Colonic mucosa (tissue), 4 donors: ENCODE data around the gene TMEM97. TPM values are rescaled to one million over a fixed set of nuclear protein-coding genes. Genes with fewer than 3 reads are reported as not detected.

Experiments used
- DNase-seq: peaks from one replicate; pipeline ENCODE4 v3.0.0-alpha.2; 2020
- H3K27ac ChIP-seq: fragments of 200-600 bp; one replicate; pipeline ENCODE4 v1.8.0; 2021
- H3K27me3 ChIP-seq: fragments of 200-600 bp; one replicate; pipeline ENCODE4 v1.8.0; 2021
- H3K36me3 ChIP-seq: fragments of 200-600 bp; one replicate; pipeline ENCODE4 v1.8.0; 2021
- H3K4me1 ChIP-seq: fragments of 200-600 bp; one replicate; pipeline ENCODE4 v1.8.0; 2021; ENCODE audit warnings: mild to moderate bottlenecking
- H3K4me3 ChIP-seq: fragments of 200-600 bp; one replicate; pipeline ENCODE4 v1.8.0; 2021
- H3K9ac ChIP-seq, 2 donors: one replicate each; pipeline ENCODE4 v1.7.0; 2013; ENCODE audit warnings: control low read depth in 2 of 2, low read depth in 2 of 2, low read length in 2 of 2
- H3K9me3 ChIP-seq: fragments of 200-600 bp; one replicate; pipeline ENCODE4 v1.8.0; 2021
- CTCF ChIP-seq: fragments of 200-600 bp; IDR thresholded peaks from one replicate; pipeline ENCODE4 v1.8.0; 2022; ENCODE audit warnings: antibody characterized with exemption, mild to moderate bottlenecking
- intact Hi-C: fragments of 100-400 bp; cut with DNase I; formaldehyde crosslinking; loops from one replicate; pipeline ENCODE4 v1.14.1; 2022
- total RNA-seq, 2 donors: library from RNA; stranded (reverse); fragmentation: NEBNext Ultra II Directional in 1 of 2; extraction: Animal tissue kit (Norgen Biotek cat#: 25700) in 1 of 2; gene quantifications; one replicate each; pipeline ENCODE4 v1.2.1, GENCODE V29; 2021
- donor health status: healthy.
- donor health status: DM: no; HTN: no; CAD: no.
- donor health status: DM: no; HTN: no; CAD: no.

Gene TMEM97
- total RNA-seq, 2 donors from 2014 or later, result 37.2 to 38.5 TPM

DNA sequence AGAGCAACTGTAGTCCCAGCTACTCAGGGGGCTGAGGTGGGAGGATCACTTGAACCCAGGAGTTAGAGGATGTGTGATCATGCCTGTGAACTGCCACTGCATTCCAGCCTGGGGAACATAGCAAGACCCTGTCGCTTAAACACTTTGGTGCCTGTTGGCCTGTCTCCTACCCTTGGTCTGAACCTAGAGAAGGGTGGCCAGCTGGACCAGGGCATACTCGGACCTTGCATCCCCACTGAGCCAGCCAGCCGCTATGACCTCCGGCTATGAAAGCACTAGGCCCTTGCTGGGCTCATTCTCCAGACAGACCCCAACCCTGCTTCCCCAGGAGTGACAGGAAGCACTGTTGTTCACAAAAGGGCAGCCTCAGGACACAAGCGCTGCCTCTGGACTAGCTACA is 11.7 kb downstream of the TMEM97 start:
- H3K9ac ChIP-seq, result no peak overlapping the region
- no peaks in the 10 kb centered on the region for H3K36me3 ChIP-seq
- peaks cover 4% of the 10 kb centered on the region for H3K4me1 ChIP-seq
- TF ChIP-seq CTCF, result no peak
- DNase-seq, result no peak
- H3K9me3 ChIP-seq, result no peaks in the 10 kb centered on the region
- no peak overlapping the region for H3K27ac ChIP-seq
- intact Hi-C loops, result no loop called here
- no peak overlapping the region for H3K4me3 ChIP-seq
- no peaks in the 10 kb centered on the region for H3K27me3 ChIP-seq

GRCh38 chr17:28331891-28332420 is 13.0 kb downstream of the TMEM97 start:
- Histone ChIP-seq H3K4me3 (no peak overlapping the region), H3K27me3 (no peaks in the 10 kb centered on the region), H3K9me3 (no peaks in the 10 kb centered on the region), H3K36me3 (no peaks in the 10 kb centered on the region), H3K27ac (no peak overlapping the region), H3K4me1 (peaks cover 8% of the 10 kb centered on the region), H3K9ac (no peak overlapping the region)
- no peak for DNase-seq
- TF ChIP-seq CTCF, result no peak
- intact Hi-C loops, result no loop called here

- Histone ChIP-seq H3K4me1 (peaks cover 8% of the 10 kb centered on the region), H3K9me3 (no peaks in the 10 kb centered on the region), H3K36me3 (no peaks in the 10 kb centered on the region), H3K4me3 (no peak overlapping the region), H3K9ac (no peak overlapping the region), H3K27me3 (no peaks in the 10 kb centered on the region), H3K27ac (no peak overlapping the region)
- DNase-seq, result no peak
- intact Hi-C loops, result no loop called here
- TF ChIP-seq CTCF, result no peak
Observed at GRCh38 chr17:28333083-28333746, 14.2 kb downstream of the TMEM97 start.

- no peak overlapping the region for H3K27ac ChIP-seq
- H3K4me3 ChIP-seq, result peak overlapping the region; percentile 96
- H3K9me3 ChIP-seq, result no peaks in the 10 kb centered on the region
- TF ChIP-seq CTCF, result no peak
- no peaks in the 10 kb centered on the region for H3K36me3 ChIP-seq
- no peaks in the 10 kb centered on the region for H3K27me3 ChIP-seq
- intact Hi-C loops, result no loop called here
- peaks cover 8% of the 10 kb centered on the region for H3K4me1 ChIP-seq
- H3K9ac ChIP-seq, result peak overlapping the region; percentile 72 to 76
- DNase-seq, result no peak
Observed at GRCh38 chr17:28334171-28334570, 15.2 kb downstream of the TMEM97 start.

GRCh38 chr17:28334666-28335200 is 15.7 kb downstream of the TMEM97 start:
- intact Hi-C loops, result no loop called here
- no peak for DNase-seq

More at GRCh38 chr17:28334666-28335200, 15.7 kb downstream of the TMEM97 start:
- Histone ChIP-seq H3K27ac (peak overlapping the region; percentile 79), H3K4me1 (peaks cover 8% of the 10 kb centered on the region), H3K27me3 (no peaks in the 10 kb centered on the region), H3K9ac (peak overlapping the region; percentile 72 to 76), H3K36me3 (no peaks in the 10 kb centered on the region), H3K9me3 (no peaks in the 10 kb centered on the region), H3K4me3 (peak overlapping the region; percentile 96)
- TF ChIP-seq CTCF, result no peak
